Parietal lobe (tissue), 1 donor: ENCODE measurements around the gene OLFM1. TPM values are rescaled to one million over a fixed set of nuclear protein-coding genes. Genes with fewer than 3 reads are reported as not detected.

ENCODE experiments used
- total RNA-seq: library from RNA; depleted of rRNA; stranded (reverse); fragments of >200 nt; gene quantifications from one replicate; pipeline ENCODE4 v1.2.3, GENCODE V29; 2014

OLFM1 gene
- 76.7 TPM for total RNA-seq

DNA sequence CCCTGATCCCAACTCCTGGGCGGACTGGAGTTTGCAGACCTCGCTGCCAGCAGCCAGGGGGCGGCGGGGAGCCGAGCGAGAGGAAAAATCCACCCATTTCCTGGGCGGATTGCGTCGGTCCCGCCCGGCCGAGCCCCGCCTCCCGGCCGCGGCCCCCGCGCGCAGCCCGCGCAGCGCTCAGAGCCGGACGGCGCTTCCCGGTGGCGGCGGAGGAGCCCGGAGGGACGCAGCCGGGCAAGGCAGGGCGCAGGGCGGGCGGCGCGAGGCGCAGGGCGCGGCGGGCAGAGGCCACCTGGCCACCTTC is at the start of gene OLFM1:
OLFM1 (plus strand) TSS at position 180 of the 304 bp plus-strand sequence. CDS start 322 bp downstream, outside the sequence.

Other genes starting within 250 kb of the OLFM1 start
- gene FCN2, start 206.9 kb upstream of the OLFM1 start, total RNA-seq: not detected
- gene FCN1, start 169.8 kb upstream of the OLFM1 start, total RNA-seq: 0.31 TPM